GM12891 (cell line): Measurements from ENCODE around the gene IGF2R.

Source experiments
- POLR2A ChIP-seq: IDR thresholded peaks from 2 replicates; pipeline ENCODE4 v1.6.1; 2011; ENCODE audit warnings: low read depth, low read length, control low read depth
- POLR2AphosphoS5 ChIP-seq: IDR thresholded peaks from 2 replicates; pipeline ENCODE4 v1.6.1; 2011; ENCODE audit warnings: low read depth, low read length, control low read depth

DNA sequence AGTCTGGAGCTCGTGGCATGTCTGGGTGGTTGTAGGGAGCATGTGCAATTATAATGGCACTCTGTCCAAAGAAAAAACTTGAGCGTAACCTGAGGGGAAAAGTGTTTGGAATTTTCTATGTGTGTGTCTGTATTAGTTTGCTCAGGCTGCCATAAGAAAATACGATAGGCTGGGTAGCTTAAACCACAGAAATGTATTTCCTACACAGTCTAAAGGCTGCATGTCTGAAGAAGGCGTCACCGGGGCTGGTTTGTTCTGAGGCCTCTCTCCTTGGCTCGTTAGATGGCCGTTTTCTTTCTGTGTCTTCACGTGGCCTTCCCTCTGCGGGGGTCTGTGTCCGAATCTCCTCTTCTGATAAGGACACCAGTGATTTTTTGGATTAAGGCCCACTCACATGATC lies 59.0 kb downstream of the IGF2R start:
- TF ChIP-seq POLR2AphosphoS5 (no peak), POLR2A (no peak)
